22Rv1 (cell line): ENCODE results near the gene KIF12.

Experiments used
- H3K27ac ChIP-seq: fragments of 450-650 bp; 2 replicates; pipeline ENCODE4 v1.5.1; 2017
- ZFX ChIP-seq: fragments of 450-650 bp; IDR thresholded peaks from 2 replicates; pipeline ENCODE4 v1.6.1; 2017; ENCODE audit warnings: antibody characterized with exemption, borderline replicate concordance
- TF ChIP-seq, protein P1 (sequence below): fragments of 450-650 bp; IDR thresholded peaks from 2 replicates; pipeline ENCODE4 v1.5.1; 2017; ENCODE audit warnings: mild to moderate bottlenecking

KIF12 gene

GRCh38 chr9:114056527-114056926 lies 42.6 kb downstream of the KIF12 start:
- no peak for TF ChIP-seq ZFX
- TF ChIP-seq, protein P1, sequence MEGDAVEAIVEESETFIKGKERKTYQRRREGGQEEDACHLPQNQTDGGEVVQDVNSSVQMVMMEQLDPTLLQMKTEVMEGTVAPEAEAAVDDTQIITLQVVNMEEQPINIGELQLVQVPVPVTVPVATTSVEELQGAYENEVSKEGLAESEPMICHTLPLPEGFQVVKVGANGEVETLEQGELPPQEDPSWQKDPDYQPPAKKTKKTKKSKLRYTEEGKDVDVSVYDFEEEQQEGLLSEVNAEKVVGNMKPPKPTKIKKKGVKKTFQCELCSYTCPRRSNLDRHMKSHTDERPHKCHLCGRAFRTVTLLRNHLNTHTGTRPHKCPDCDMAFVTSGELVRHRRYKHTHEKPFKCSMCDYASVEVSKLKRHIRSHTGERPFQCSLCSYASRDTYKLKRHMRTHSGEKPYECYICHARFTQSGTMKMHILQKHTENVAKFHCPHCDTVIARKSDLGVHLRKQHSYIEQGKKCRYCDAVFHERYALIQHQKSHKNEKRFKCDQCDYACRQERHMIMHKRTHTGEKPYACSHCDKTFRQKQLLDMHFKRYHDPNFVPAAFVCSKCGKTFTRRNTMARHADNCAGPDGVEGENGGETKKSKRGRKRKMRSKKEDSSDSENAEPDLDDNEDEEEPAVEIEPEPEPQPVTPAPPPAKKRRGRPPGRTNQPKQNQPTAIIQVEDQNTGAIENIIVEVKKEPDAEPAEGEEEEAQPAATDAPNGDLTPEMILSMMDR: no peak

GRCh38 chr9:114055894-114056293 lies 43.2 kb downstream of the KIF12 start:
- TF ChIP-seq ZFX: no peak
- TF ChIP-seq, protein P1: no peak
- no peak overlapping the region for H3K27ac ChIP-seq

More at GRCh38 chr9:114056527-114056926, 42.6 kb downstream of the KIF12 start:
- no peak overlapping the region for H3K27ac ChIP-seq

DNA sequence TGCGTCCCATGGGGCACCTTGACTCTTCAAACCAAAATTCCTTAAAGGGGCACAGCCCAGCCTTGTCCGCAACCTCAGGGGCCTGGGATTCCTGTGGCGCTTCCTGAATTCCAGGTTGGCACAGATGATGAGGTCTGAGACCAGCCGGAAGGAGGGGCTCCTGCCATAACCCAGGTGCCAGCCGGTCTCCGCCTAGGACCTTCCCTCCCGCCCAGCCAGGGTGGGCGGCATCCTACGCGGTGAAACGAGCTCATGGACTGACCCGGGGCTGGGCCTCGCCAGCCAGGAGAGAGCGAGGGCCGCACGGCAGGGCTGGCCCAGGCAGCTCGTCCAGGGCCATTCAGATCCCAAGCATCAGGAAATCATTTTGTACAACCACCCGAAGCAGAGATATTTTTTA lies 44.0 kb downstream of the KIF12 start:
- TF ChIP-seq, protein P1: no peak
- TF ChIP-seq ZFX: no peak
- H3K27ac ChIP-seq: no peak overlapping the region

GRCh38 chr9:114054191-114054690 lies 44.9 kb downstream of the KIF12 start:
- no peak overlapping the region for H3K27ac ChIP-seq
- TF ChIP-seq, protein P1: no peak
- no peak for TF ChIP-seq ZFX

DNA sequence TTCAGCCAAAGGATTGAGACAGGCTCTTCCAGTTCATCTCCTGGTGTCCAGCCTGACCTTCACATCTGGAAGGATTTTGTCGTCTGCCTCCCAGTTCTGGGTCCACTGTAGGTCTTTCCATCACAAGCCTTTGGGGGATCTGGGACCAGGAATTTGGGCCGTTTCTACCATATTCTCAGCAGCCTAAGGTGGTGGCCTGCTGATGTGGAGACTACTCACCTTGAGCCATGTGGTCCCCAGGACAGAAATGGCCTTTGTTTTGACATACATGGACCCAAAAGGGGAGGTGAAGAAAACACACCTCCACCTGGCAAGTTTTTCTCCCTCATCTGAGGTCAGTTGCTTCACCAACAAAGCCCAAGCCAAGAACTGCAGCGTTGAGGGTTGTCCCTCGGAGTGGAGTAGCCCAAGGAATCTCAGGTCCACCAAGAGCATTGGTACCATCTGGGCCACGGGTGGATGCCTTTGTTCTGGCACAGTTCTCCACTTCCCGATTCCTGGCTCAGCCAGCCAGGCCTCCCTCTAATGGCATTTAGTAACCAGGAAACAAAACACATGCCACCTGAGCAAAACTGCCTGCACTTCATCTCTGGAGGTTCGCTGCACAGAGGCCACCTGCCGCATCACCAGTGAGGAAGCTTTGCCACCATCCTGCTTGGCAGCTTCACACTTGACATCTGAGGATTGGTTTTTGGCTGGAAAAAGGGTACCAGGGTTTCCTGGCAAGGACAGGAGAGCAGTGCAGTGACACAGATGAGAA lies 45.7 kb downstream of the KIF12 start:
- no peak for TF ChIP-seq ZFX
- TF ChIP-seq, protein P1: no peak
- H3K27ac ChIP-seq: no peak overlapping the region

DNA sequence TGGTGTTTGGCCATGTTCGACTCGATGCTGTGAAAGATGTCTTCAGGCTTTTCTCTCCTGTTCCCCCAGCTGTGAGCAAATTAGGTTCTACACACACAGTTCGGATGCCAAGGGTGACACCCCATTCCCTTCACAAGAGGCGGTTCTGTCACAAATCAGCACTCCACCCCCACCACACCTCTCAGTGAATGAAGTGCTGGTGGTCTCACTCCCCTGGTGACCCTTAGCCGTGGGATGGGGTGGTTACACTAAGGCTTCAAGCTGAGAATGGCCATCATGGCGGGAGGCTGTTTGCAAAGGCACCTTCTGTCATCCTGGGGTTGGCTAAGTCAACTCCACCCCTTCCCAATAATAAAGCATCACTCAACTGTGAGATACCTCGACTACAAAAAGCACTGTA lies 47.4 kb downstream of the KIF12 start:
- no peak overlapping the region for H3K27ac ChIP-seq
- TF ChIP-seq ZFX: no peak
- TF ChIP-seq, protein P1: no peak

GRCh38 chr9:114051281-114051680 lies 47.8 kb downstream of the KIF12 start:
- no peak for TF ChIP-seq ZFX
- TF ChIP-seq, protein P1: no peak

More at GRCh38 chr9:114051281-114051680, 47.8 kb downstream of the KIF12 start:
- H3K27ac ChIP-seq: no peak overlapping the region
